HG03175 (cell line): ENCODE results near the gene RABGAP1L.
"Not testable (repeated sequence)": the region's sequence is repeated elsewhere in the genome, so short reads cannot be mapped to it uniquely, and the experiment has no call there.

ENCODE experiments used
- ATAC-seq: cut with Tn5 transposase; IDR thresholded peaks from one replicate; pipeline ENCODE4 v1.9.1; 2021; ENCODE audit warnings: mild to moderate bottlenecking, moderate library complexity; ENCODE audit not compliant: unreplicated experiment

RABGAP1L gene

DNA sequence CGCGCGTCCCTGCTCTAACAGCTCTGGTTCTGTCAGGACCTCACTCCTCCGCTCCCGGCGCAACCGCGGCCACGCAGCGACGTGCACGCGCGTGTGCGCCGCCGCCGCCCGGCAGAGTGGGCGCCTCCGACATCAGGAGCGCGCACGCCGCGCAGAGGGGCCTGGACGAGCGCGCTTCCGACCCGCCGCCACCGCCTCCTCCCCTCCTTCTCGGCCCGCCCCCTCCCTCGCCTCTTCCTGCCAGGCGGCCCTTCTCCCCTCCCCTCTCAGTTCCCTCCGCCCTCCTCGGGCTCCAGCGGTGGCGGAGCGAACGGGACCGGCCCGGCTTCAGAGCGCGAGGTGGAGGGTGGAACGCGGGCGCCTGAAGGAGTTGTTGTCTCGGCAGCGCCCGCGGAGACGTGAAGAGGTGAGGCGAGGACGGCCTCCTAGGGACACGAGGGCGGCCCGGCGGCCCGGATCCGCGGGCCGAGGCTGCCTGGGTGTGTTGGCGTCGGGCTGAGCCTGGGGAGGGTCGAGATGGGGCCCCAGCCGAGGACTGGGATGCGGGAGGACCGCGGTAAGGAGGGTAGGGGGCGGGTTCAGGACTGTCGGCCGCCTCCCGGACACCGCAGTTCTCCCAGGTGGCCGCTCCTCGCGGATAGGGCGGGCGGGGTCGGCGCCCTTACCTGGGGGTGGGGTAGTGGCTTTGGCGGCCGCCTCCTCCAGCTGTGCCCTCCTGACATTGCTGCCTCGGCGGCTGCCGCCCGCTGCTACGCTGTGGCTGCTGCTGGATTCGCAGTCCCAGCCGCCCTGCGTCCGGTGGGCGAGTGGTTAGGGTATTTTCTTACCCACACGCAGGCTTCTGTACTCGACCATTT is at the start of gene RABGAP1L:
Gene RABGAP1L, plus strand, starts transcription at position 269 of the 857 bp plus-strand sequence.
- peak; percentile 63 for ATAC-seq

DNA sequence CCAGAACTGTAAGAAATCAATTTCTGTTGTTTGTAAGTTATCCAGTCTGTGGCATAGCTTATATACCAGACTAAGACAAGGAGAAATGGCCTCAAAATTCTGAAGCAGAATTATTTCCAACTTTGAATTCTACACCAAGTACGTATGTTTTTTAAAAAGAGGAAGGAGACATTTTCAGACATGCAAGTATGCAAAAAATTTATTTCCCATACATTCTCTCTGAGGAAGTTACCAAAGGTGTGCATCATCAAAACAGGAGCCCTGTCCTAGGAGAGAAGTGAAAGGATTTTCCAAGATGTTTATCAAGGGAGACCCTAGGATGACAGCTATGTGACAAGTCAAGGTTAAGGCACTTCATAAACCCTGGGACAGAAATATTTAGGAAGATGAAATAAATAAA is 49.3 kb upstream of the RABGAP1L start:
- no peak for ATAC-seq

DNA sequence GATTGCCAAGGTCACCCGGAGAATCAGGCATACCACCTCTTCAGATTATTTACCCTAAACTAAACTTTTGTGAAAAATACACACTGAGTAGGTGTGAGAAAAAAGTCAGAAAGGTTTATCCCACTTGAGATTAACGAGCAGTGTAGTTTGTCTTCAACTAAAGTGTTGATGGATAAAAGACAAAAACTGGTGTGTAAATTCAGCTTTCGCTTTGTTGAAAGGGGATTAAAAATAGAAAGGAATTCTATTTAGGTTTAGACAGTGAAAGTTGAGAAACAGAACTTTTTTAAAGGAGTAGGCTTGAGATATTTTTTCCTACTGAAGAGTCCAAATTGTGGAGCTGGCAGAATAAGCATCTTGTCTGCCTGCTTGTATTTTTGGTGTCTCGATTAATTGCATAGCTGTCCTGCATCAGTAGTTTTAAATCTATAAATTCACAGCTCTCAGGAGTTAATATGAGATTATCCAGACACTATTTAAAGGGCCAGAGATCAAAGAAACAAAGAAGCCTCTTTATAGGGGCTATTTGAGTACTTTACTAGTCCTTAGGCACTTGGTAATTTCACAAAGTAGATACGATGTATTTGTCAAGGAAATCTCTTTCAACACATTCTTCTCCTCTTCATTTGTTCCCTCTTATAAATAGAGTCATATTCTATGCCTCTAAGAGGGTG is 46.7 kb upstream of the RABGAP1L start:
- ATAC-seq: no peak

DNA sequence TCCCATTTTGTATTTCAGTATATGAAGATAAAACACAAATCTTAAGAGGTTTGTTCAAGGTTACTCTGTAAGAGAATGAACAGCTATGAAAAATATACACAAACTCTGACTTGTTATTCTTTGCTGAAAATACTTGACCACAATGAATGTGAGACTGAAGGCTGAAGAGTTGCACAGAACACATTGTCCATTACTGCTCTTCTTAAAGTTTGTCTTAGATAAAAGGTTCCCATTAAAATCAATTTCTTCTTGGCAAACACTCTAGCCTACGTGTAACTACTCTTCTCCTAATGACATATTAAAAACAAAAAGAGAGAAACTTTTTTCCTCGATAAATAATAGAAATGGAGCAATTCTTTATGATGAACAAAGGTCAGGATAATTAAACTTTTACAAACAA is 45.2 kb upstream of the RABGAP1L start:
- ATAC-seq: no peak

DNA sequence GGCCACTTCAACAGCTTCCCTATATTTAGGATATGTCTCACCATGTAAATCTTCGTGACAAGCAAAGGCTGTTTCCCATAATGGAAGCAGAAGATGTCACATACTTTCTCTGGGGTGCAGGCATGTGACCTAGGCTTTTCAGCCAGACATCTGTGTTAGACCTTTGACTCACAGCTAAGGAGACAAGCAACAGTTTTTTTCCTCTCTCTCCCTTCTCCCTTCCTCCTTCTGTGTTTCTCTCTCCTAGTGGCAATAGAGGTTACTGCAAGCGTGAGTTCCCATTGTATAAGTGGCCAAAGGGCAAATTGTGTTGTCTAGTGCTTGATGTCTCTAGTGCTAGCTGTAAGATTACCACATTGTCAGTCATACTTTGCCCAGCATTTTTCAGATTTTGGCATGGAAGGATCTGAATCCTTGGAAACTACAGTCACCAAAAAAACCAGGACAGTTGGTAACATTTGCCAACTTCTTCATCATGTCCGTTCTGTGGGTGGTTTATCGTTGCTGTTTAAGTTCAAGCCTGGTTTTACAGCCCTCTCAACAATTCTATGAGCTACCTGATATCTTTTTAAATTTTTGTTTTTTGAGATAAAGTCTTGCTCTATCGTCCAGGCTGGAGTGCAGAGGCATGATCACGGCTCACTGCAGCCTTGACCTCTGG is 44.4 kb upstream of the RABGAP1L start:
- peak; percentile 72 for ATAC-seq

DNA sequence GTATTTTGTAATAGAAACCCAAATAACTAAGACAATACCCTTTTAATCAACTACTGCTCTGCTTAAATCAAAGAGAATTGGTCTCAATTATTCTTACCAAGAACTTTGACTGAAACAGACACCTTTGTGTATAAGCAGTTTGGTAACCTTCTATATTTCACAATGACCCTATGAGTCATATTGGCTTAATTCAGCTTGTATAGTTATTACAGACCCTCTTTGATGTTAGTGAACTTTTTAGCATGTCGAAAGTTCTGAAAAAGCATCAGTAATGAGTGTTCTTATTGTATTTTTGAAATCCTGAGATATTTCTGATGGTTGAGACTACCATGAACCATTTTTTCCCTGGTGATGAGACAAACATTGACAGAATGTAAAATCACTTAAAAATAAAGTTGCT is 43.3 kb upstream of the RABGAP1L start:
- no peak for ATAC-seq

DNA sequence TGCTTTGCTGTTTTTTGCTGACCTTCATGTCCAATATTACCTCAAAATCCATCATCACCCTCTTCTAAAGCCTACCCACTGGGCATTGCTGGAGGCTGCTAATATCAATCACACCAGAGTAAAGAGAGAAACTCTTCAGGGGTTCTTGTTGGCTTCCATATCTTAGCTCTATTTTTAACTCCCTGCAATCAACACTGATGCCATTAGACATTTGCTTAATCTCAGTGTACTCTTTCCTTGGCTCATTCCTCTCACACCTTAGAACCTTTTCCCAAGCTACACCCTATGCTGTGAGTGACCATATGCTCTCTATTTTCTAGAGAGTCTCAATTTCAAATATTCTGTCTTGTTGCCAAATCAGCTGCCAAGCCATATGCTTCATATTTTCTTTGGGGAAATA is 40.6 kb upstream of the RABGAP1L start:
- no peak for ATAC-seq

DNA sequence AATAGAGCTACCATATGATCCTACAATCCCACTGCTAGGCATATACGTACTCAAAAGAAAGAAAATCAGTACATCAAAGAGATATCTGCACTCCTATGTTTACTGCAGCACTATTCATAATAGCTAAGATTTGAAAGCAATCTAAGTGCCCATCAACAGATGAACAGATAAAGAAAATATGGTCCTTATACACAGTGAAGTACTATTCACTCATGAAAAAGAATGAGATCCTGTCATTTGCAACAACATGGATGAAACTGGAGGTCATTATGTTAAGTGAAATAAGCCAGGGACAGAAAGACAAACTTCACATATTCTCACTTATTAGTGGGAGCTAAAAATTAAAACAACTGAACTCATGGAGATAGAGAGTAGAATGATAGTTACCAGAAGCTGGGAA is 37.0 kb upstream of the RABGAP1L start:
- ATAC-seq: not testable (repeated sequence)

DNA sequence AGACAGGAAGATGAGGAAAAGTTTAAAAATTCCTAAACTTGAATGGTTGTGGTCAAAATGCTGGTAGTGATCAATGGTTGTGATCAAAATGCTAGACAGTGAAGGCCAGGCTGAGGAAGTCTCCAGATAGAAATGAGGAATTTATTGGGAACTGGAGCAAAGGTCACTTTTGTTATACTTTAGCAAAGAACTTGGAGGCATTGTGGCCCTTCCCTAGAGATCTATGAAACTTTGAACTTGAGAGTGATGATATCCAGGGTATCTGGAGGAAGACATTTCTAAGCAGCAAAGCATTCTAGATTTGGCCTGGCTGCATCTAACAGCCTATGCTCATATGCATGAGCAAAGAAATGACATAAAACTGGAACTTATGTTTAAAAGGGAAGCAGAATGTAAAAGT is 35.5 kb upstream of the RABGAP1L start:
- ATAC-seq: no peak

DNA sequence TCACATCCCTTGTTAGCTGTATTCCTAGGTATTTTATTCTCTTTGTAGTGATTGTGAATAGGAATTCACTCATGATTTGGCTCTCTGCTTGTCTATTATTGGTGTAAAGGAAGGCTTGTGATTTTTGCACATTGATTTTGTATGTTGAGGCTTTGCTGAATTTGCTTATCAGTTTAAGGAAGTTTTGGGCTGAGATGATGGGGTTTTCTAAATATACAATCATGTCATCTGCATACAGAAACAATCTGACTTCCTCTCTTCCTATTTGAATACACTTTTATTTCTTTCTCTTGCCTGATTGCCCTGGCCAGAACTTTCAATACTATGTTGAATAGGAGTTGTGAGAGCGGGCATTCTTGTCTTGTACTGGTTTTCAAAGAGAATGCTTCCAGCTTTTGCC is 32.1 kb upstream of the RABGAP1L start:
- ATAC-seq: not testable (repeated sequence)

DNA sequence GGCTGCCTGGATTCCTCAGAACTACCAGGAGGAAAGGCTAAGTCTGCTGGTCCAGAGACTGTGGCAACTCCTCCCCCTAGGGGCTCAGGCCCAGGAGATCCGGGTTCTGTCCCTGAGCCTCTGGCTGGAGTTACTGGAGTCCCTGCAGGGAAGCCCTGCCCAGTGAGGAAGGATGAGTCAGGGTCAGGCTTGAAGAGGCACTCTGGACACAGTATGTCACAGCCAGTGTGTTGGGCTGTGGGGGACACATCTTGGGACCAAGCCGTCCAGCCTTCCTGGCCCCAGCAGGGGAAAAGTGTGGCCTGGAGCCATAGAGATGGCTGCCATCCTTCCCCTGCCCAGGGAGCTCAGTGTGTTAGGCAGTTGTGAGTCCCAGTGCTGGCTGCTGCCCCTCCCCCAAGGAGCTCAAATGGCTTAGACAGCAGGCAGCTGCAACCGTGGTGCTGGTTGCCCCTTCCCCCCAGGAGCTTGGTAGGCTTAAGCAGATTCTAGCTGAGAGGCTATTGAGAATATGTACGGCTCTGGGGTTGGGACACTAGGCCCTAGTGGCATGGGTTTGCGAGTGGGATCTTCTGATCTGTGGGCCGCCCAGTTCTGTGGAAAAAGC is 28.2 kb upstream of the RABGAP1L start:
- ATAC-seq: no peak

DNA sequence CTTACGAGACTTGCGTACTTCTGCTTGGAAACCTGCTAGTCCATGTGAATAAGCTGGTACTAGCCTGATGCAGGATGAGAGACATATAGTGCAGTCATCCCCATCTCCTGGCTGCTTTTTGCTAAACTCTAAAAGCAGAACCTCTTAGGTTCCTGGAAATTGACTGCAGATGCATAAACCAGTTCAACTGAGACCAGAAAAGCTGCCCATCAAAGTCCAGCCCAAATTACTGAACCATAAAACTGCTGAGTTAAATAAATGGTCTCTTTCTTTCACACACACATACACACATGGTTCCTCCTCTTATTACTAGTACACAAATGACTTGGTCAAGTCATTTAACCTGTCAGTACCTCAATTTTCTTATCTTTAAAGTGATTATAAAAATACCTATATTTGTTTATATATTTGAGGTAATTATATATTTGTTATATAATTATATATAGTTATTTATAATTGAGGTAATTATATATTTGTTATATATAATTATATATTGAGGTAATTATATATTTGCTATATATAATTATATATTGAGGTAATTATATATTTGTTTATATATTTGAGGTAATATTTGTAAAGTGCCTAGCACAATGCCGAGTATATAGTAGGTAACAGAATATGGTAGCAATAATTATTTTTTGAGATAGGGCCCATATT is 25.2 kb upstream of the RABGAP1L start:
- peak; percentile 70 for ATAC-seq

DNA sequence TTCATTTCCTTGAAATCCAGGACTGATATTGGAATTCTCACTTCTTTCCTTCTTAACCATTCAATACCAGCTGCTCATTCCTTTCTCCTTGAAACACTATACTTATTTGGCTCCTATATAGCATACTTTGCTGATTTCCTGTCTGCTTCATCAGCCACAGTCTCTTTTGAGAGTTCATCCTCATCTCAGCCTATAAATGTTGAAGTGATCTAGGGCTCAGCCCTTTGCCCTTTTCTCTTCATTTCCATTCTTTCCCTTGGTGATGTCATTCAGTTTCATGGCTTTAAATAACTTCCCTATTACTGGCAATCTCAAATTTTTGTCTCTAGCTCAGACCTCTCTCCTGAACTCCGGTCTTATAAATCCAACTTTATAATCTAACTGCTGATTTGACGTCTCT is 24.1 kb upstream of the RABGAP1L start:
- ATAC-seq: no peak

DNA sequence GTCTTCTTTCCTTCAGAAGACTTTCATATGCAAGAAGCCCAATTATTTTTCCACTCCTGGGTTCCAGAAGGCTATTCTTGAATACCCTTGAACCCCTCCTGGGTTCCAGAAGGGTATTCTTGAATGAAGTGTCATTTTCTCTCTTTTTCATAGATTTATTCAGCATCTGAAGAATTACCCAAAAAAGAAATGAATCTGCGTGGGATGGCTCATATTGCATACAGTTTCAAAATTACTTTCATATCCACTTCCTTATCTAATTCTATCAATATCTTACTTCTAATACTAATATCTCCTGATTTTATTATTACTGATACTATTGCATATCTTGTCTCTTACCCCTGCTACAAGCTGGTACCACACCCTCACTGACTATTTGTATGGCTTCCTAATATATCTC is 22.6 kb upstream of the RABGAP1L start:
- ATAC-seq: no peak

DNA sequence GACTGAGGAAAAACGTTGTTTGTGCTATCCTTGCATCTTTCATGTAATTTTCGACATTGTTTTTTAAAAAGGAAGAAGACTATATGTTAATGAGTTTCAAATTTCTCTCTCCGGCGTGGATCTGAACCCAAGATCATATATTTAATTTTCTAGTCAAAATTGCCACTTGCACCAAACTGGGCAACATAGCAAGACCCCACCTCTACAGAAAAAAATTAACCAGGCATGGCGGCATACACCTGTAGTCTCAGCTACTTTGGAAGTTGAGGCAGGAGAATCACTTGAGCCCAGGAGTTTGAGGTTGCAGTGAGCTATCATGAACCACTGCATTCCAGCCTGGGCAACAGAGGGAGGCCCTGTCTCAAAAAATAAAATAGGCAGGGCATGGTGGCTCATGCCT is 16.5 kb upstream of the RABGAP1L start:
- ATAC-seq: no peak

DNA sequence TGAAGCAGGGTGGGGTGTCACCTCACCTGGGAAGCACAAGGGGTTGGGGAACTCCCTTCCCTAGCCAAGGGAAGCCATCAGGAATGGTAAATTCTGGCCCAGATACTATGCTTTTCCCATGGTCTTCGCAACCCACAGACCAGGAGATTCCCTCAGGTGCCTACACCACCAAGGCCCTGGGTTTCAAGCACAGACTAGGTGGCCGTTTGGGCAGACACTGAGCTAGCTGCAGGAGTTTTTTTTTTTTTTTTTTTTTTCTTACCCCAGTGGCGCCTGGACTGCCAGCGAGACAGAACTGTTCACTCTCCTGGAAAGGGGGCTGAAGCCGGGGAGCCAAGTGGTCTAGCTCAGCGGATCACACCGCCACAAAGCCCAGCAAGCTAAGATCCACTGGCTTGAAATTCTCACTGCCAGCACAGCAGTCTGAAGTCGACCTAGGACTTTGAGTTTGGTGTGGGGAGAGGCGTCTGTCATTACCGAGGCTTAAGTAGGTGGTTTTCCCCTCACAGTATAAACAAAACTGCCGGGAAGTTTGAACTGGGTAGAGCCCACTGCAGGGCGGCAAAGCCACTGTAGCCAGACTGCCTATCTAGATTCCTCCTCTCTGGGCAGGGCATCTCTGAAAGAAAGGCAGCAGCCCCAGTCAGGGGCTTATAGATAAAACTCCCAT is 15.5 kb upstream of the RABGAP1L start:
- not testable (repeated sequence) for ATAC-seq

DNA sequence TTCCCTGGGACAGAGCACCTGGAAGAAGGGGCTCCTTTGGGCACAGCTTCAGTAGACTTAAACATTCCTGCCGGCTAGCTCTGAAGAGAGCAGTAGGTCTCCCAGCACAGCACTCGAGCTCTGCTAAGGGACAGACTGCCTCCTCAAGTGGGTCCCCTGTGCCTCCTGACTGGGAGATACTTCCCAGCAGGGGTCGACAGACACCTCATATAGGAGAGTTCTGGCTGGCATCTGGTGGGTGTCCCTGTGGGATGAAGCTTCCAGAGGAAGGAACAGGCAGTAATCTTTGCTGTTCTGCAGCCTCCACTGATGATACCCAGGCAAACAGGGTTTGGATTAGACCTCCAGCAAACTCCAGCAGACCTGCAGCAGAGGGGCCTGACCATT is 14.9 kb upstream of the RABGAP1L start:
- not testable (repeated sequence) for ATAC-seq

DNA sequence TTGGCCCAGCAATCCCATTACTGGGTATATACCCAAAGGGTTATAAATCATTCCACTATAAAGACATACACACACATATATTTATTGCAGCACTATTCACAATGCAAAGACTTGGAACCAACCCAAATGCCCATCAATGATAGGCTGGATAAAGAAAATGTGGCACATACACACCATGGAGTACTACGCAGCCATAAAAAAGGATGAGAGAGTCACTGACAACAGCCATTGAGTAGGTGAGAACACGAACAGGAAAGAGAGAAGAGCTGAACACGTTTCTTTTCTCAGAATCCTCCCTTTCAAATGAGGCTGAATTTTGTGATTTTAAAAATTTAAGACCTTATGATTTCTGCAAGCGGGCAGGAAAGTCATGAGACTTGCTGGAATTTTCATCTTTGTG is 10.1 kb upstream of the RABGAP1L start:
- no peak for ATAC-seq

DNA sequence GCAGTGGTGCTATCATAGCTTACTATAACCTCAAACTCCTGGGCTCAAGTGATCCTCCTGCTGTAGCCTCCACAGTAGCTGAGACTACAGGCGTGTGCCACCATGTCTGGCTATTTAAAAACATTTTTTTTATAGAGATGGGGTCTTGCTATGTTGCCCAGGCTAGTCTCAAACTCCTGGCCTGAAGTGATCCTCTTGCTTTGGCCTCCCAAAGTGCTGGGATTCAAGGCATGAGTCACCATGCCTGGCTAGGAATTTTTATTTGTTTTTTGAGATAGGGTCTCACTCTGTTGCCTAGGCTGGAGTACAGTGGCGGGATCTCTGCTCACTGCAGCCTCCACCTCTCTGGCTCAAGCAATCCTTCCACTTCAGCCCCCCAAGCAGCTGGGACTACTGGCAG is 8.8 kb upstream of the RABGAP1L start:
- no peak for ATAC-seq

DNA sequence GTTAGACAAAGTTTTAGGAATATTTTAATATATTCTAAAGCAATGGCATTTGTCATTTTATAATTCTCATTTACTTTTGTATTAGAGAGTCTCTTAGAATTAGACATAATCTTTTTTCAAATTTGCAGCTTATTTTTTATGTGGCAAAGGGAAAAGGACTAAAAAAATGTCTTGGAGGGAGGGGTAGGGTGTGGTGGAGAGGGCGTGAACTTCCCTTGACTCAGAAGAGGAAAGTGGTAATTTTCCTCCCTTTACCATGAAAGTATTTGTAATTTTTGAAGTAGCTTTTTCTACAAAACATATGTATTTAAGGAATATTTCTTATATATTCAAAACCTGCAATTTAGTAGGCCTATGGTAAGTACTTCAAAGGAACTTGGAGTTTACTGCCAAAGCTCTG is 6.9 kb upstream of the RABGAP1L start:
- ATAC-seq: no peak
